ENCODE data around the gene SHFL. TPM values are rescaled to one million over a fixed set of nuclear protein-coding genes. Genes with fewer than 3 reads are reported as not detected.
A peak's percentile ranks its signal among the peaks of the same experiment; 100 is the strongest.

SHFL gene
- total RNA-seq, 6 donors from 2014 or later = 28.9 to 95.3 (median 39.0) TPM

DNA sequence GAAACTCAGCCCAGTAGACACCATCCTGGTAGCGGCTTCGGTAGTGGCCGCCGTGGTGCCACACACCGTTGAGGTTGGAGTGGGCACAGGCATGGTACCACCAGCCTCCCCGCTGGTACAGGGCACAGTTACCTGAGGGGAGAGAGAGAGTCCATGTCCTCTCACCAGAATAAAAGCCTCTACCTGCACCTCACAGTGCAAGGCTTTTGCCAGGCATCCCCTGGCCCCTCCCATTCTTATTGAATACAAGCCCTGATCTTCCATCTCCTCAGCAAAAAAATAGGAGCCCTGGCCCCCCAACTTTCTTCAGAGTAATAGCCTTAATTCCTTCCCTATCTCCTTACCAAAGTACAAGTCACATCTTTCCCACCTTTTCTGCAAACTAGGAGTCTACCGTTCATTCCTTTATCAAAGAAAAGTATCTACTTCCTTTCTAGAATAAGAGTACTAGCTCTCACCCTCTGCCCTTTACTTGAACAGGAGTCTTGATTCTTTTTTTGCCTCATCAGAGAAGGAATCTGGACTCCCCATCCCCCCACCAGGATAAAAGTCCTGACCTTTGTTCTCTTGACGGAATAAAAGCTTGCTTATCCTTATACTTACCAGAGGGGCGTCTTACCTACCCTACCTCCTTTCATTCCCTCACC is 6.7 kb downstream of the SHFL start:
- H3K9me3 ChIP-seq = no peaks in the 10 kb centered on the region
- H3K36me3 ChIP-seq = peaks cover 0 to 45% (median 26%) of the 10 kb centered on the region in 4 donors
- H3K4me1 ChIP-seq = peaks cover 7 to 15% (median 11%) of the 10 kb centered on the region in 4 donors
- DNase-seq (no peak), ATAC-seq (ENCODE audit: low FRiP score in 2 of 2) (no peak)
- H3K27me3 ChIP-seq = no peaks in the 10 kb centered on the region
- WGBS, 2 donors = 88 to 95% methylated on average over 9 of the region's 9 CpGs
- TF ChIP-seq EP300 (IDR thresholded peaks at IDR 0.05) = no peak
- TF ChIP-seq, protein P1, sequence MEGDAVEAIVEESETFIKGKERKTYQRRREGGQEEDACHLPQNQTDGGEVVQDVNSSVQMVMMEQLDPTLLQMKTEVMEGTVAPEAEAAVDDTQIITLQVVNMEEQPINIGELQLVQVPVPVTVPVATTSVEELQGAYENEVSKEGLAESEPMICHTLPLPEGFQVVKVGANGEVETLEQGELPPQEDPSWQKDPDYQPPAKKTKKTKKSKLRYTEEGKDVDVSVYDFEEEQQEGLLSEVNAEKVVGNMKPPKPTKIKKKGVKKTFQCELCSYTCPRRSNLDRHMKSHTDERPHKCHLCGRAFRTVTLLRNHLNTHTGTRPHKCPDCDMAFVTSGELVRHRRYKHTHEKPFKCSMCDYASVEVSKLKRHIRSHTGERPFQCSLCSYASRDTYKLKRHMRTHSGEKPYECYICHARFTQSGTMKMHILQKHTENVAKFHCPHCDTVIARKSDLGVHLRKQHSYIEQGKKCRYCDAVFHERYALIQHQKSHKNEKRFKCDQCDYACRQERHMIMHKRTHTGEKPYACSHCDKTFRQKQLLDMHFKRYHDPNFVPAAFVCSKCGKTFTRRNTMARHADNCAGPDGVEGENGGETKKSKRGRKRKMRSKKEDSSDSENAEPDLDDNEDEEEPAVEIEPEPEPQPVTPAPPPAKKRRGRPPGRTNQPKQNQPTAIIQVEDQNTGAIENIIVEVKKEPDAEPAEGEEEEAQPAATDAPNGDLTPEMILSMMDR (IDR thresholded peaks at IDR 0.05) = no peak
- TF ChIP-seq POLR2AphosphoS5 (IDR thresholded peaks at IDR 0.05) = no peak
- TF ChIP-seq POLR2A (IDR thresholded peaks at IDR 0.05) = no peak
- no peak overlapping the region for H3K27ac ChIP-seq
- no peak overlapping the region for H3K4me3 ChIP-seq

DNA sequence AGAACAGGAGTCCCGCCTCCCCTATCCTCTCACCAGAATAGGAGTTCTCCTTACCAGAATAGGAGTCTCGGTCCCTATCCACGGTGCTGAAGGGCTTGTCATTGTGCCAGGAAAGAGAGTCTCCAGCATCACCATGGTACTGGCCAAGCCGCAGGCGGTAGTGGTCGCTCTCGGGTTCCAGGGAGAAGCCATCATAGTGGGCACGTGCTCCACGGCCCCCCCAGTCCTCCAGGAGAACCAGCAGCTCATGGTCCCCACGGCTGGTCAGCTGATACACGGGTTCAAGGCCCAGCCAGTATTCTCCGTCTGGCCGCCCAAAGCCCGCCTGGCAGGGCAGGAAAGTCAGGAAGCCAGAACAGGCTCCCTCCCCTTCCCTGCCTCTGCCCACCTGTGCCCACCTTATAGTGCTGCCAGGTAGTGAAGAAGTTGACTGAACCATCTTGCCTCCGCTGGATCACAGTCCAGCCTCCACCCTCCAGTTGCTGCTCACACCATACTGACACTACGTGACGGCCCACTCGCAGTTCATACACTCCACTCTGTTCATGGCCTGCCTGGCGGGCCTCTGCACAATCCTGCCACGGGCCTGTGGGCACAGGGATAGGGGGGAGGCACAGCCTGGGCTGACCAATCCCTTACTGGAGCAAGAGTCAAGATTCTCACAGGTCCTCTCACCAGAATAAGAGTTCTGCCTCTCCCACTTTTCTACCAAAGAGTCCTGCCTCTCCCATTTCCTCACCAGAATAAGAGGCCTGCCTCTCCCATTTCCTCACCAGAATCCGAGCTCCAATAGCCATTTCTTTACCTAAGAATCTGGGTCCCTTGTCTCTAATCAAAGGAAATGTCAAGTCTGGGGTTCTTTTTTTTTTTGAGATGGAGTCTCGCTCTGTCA is 7.4 kb downstream of the SHFL start:
- H3K27me3 ChIP-seq = no peaks in the 10 kb centered on the region
- peaks cover 7 to 15% (median 11%) of the 10 kb centered on the region in 4 donors for H3K4me1 ChIP-seq
- H3K27ac ChIP-seq = no peak overlapping the region
- H3K9me3 ChIP-seq = no peaks in the 10 kb centered on the region
- TF ChIP-seq, protein P1 (IDR thresholded peaks at IDR 0.05) = no peak
- TF ChIP-seq POLR2AphosphoS5 (IDR thresholded peaks at IDR 0.05) (no peak), EP300 (IDR thresholded peaks at IDR 0.05) (no peak), POLR2A (IDR thresholded peaks at IDR 0.05) (no peak)
- H3K36me3 ChIP-seq = peaks cover 0 to 45% (median 26%) of the 10 kb centered on the region in 4 donors
- WGBS, 2 donors = 90 to 92% methylated on average over 16 to 21 of the region's 22 CpGs
- no peak overlapping the region for H3K4me3 ChIP-seq
- DNase-seq = peak in 1 of 2 donors; percentile 50
- ATAC-seq (ENCODE audit: low FRiP score in 2 of 2) = no peak

DNA sequence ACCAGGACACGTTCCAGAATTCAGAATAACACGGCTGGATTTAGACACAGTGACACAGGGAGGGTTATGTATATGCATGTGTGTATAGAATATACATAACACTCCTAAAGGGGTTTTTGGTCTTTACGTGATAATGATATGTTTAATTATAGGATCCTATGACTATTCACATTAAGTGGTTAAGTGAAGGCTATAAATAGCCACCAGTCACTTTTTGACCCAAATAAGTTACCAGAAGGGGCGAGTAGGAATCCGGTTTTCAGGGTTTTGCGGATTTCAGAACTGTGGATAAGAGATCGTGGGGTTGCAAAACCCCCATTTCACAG is 9.5 kb downstream of the SHFL start:
- Histone ChIP-seq H3K27me3 (no peaks in the 10 kb centered on the region), H3K4me3 (peak overlapping the region in 3 of 4 donors; percentile 33 to 61 (median 54)), H3K27ac (peak overlapping the region; percentile 17 to 83 (median 66)), H3K4me1 (peaks cover 7 to 15% (median 11%) of the 10 kb centered on the region in 4 donors), H3K36me3 (peaks cover 0 to 30% (median 19%) of the 10 kb centered on the region in 4 donors), H3K9me3 (no peaks in the 10 kb centered on the region)
- TF ChIP-seq POLR2A (IDR thresholded peaks at IDR 0.05) (no peak), POLR2AphosphoS5 (IDR thresholded peaks at IDR 0.05) (no peak), EP300 (IDR thresholded peaks at IDR 0.05) (no peak)
- TF ChIP-seq, protein P1 (IDR thresholded peaks at IDR 0.05) = no peak
- ATAC-seq (ENCODE audit: low FRiP score in 2 of 2) = no peak
- 43 to 58% methylated on average over 6 to 7 of the region's 7 CpGs for WGBS, 2 donors
- no peak for DNase-seq

DNA sequence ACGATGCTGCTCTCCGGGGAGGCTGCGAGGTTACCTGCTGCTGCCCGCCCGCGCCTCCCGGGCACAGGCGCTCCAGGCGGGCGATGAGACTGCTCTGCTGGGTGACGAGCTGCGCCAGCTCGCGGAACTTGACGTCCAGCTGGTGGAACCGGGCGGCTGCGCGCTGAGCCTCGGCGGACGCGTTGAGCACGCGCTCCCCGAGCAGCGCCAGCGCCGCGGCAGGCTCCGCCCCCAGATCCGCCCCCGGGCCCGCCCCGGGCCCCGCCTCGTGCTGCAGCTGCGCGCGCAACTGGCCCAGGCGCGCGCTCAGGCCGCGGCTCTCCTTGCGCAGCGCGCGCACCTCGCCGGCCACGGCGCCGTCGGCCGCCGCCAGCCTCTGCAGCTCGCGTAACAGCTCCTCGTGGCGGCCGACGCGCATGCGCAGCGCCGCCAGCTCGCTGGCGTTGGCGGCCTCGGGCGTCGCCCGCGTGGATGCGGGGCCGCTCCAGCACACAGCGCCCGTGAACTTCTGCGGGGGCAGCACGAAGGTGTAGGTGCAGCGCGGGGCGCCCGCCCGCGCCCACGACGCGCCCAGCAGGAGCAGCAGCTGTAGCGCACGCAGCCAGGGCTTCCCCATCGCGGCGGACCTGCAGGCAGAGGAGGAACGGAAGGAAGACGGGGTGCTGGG is 10.0 kb downstream of the SHFL start:
- H3K27ac ChIP-seq = peak overlapping the region; percentile 60 to 83 (median 78)
- H3K27me3 ChIP-seq = no peaks in the 10 kb centered on the region
- peaks cover 7 to 15% (median 11%) of the 10 kb centered on the region in 4 donors for H3K4me1 ChIP-seq
- 20 to 30% methylated on average over 3 to 15 of the region's 97 CpGs for WGBS, 2 donors
- DNase-seq (peak; percentile 91 to 99), ATAC-seq (ENCODE audit: low FRiP score in 2 of 2) (peak; percentile 91 to 94)
- TF ChIP-seq EP300 (IDR thresholded peaks at IDR 0.05) (no peak), POLR2AphosphoS5 (IDR thresholded peaks at IDR 0.05) (peak in 1 of 2 donors; percentile 34), POLR2A (IDR thresholded peaks at IDR 0.05) (peak in 1 of 4 donors; percentile 79)
- TF ChIP-seq, protein P1 (IDR thresholded peaks at IDR 0.05) = peak in 5 of 6 experiments; percentile 6 to 52 (median 29)
- no peaks in the 10 kb centered on the region for H3K9me3 ChIP-seq
- peaks cover 0 to 26% (median 15%) of the 10 kb centered on the region in 4 donors for H3K36me3 ChIP-seq
- H3K4me3 ChIP-seq = peak overlapping the region; percentile 28 to 61 (median 57)
